Kidney (tissue), 14 donors: ENCODE data around the gene HPCAL1. TPM values are rescaled to one million over a fixed set of nuclear protein-coding genes. Genes with fewer than 3 reads are reported as not detected.
A peak's percentile ranks its signal among the peaks of the same experiment; 100 is the strongest.

ENCODE experiments used
- DNase-seq, 5 donors: peaks; one replicate each; pipeline ENCODE4 v3.0.0-alpha.2; 2013 to 2020
- FAIRE-seq: peaks from 2 replicates; lab custom pipeline; 2012; peaks lifted over from hg19 to GRCh38; lab: Jason Lieb, UNC
- H3K27ac ChIP-seq, 2 donors: one replicate each; pipeline ENCODE4 v1.7.0; 2013; ENCODE audit warnings: low read depth in 2 of 2, low read length in 2 of 2, inconsistent platforms in 1 of 2
- H3K27me3 ChIP-seq: one replicate; pipeline ENCODE4 v1.7.1; 2013; ENCODE audit warnings: low read length, inconsistent platforms; ENCODE audit not compliant: control insufficient read depth, insufficient read depth
- H3K36me3 ChIP-seq, 3 donors: one replicate each; pipeline versions ENCODE4 v1.7.0 to v1.7.1; 2013; ENCODE audit warnings: low read length in 3 of 3, control low read depth in 1 of 3, inconsistent platforms in 1 of 3; ENCODE audit not compliant: insufficient read depth in 3 of 3, control insufficient read depth in 2 of 3
- H3K4me1 ChIP-seq, 3 donors: one replicate each; pipeline versions ENCODE4 v1.7.0 to v1.7.1; 2013; ENCODE audit warnings: low read length in 3 of 3, inconsistent platforms in 1 of 3, low read depth in 1 of 3; ENCODE audit not compliant: control insufficient read depth in 2 of 3, insufficient read depth in 2 of 3
- H3K4me3 ChIP-seq, 3 donors: one replicate each; pipeline versions ENCODE4 v1.7.0 to v1.8.1; 2013; ENCODE audit warnings: low read length in 3 of 3, control low read depth in 1 of 3, inconsistent platforms in 1 of 3
- H3K9ac ChIP-seq, 3 donors: one replicate each; pipeline versions ENCODE4 v1.7.0 to v1.7.1; 2013; ENCODE audit warnings: low read length in 3 of 3, control low read depth in 1 of 3, inconsistent platforms in 1 of 3
- H3K9me3 ChIP-seq, 3 donors: one replicate each; pipeline versions ENCODE4 v1.7.0 to v1.7.1; 2013; ENCODE audit warnings: low read length in 3 of 3, control low read depth in 1 of 3, inconsistent platforms in 1 of 3; ENCODE audit not compliant: control insufficient read depth in 2 of 3, insufficient read depth in 1 of 3
- CTCF ChIP-seq: IDR thresholded peaks from 3 replicates; pipeline ENCODE4 v1.5.1; 2012; ENCODE audit warnings: mild to moderate bottlenecking, moderate library complexity, borderline replicate concordance; ENCODE audit not compliant: insufficient read depth; ENCODE audit errors: extremely low read depth
- intact Hi-C: fragments of 100-400 bp; cut with DNase I; formaldehyde crosslinking; loops from one replicate; pipeline ENCODE4 v1.11.1; 2022
- polyA plus RNA-seq: library from polyadenylated mRNA; stranded (reverse); fragments of 350-450 nt; fragmentation: Illumina TruSeq; extraction: RNeasy Lipid Tissue Mini Kit (QIAGEN cat#74804); gene quantifications from one replicate; pipeline ENCODE4 v1.2.3, GENCODE V29; 2014; ENCODE audit warnings: low read depth, low replicate concordance; ENCODE audit not compliant: insufficient read depth
- total RNA-seq: library from RNA; stranded (reverse); fragmentation: NEBNext Ultra II Directional; extraction: Animal tissue kit (Norgen Biotek cat#: 25700); gene quantifications from one replicate; pipeline ENCODE4 v1.2.1, GENCODE V29; 2021
- donor health status: control.
- donor health status: control.
- donor health status: control.
- donor health status: control.
- donor health status: control.
- donor health status: DM: yes; HTN: yes; CAD: no.
- donor health status: Normal renal cell carcinoma (clear cell type).

HPCAL1 gene
- total and polyA plus RNA-seq, 2 donors from 2014 or later: 47.3 to 121 TPM

GRCh38 chr2:10471046-10471571, 168.4 kb downstream of the HPCAL1 start:
- Histone ChIP-seq H3K27ac (no peak overlapping the region), H3K4me3 (no peak overlapping the region), H3K36me3 (no peaks in the 10 kb centered on the region), H3K9me3 (no peaks in the 10 kb centered on the region), H3K27me3 (no peaks in the 10 kb centered on the region), H3K4me1 (no peaks in the 10 kb centered on the region), H3K9ac (no peak overlapping the region)
- TF ChIP-seq CTCF: no peak
- intact Hi-C loops: no loop called here
- FAIRE-seq (no peak), DNase-seq (no peak)

- no peak overlapping the region for H3K4me3 ChIP-seq
- no peak overlapping the region for H3K9ac ChIP-seq
- no peak for FAIRE-seq
- no peak for TF ChIP-seq CTCF
- no peaks in the 10 kb centered on the region for H3K9me3 ChIP-seq
- DNase-seq: no peak
- intact Hi-C loops: no loop called here
- no peaks in the 10 kb centered on the region for H3K27me3 ChIP-seq
- no peaks in the 10 kb centered on the region for H3K36me3 ChIP-seq
- no peaks in the 10 kb centered on the region for H3K4me1 ChIP-seq
- no peak overlapping the region for H3K27ac ChIP-seq
Measured at GRCh38 chr2:10471955-10472354, 169.3 kb downstream of the HPCAL1 start.

- no peak for FAIRE-seq
- no peak for DNase-seq
- Histone ChIP-seq H3K36me3 (no peaks in the 10 kb centered on the region), H3K9me3 (no peaks in the 10 kb centered on the region), H3K27ac (no peak overlapping the region), H3K9ac (no peak overlapping the region), H3K4me1 (no peaks in the 10 kb centered on the region), H3K4me3 (no peak overlapping the region), H3K27me3 (no peaks in the 10 kb centered on the region)
- intact Hi-C loops: no loop called here
- no peak for TF ChIP-seq CTCF
Measured at GRCh38 chr2:10473121-10473756, 170.5 kb downstream of the HPCAL1 start.

GRCh38 chr2:10475221-10475722, 172.6 kb downstream of the HPCAL1 start:
- Histone ChIP-seq H3K27ac (no peak overlapping the region), H3K4me1 (no peaks in the 10 kb centered on the region), H3K36me3 (no peaks in the 10 kb centered on the region), H3K27me3 (no peaks in the 10 kb centered on the region), H3K9ac (no peak overlapping the region), H3K9me3 (no peaks in the 10 kb centered on the region), H3K4me3 (no peak overlapping the region)
- intact Hi-C loops: no loop called here
- no peak for FAIRE-seq
- peak in 1 of 5 donors; percentile 52 for DNase-seq
- TF ChIP-seq CTCF: no peak
